ENCODE measurements around the gene GLT8D2. TPM values are rescaled to one million over a fixed set of nuclear protein-coding genes. Genes with fewer than 3 reads are reported as not detected.
"Not testable (repeated sequence)": the region's sequence is repeated elsewhere in the genome, so short reads cannot be mapped to it uniquely, and the experiment has no call there.

GLT8D2 gene
- total RNA-seq, 1 donor from 2014 or later = 40.3 TPM

GRCh38 chr12:104050436-104050835 is 449 bp upstream of the GLT8D2 start:
- no peak for DNase-seq

- DNase-seq = peak; percentile 68
Observed at GRCh38 chr12:104049278-104049902, 597 bp downstream of the GLT8D2 start.

DNA sequence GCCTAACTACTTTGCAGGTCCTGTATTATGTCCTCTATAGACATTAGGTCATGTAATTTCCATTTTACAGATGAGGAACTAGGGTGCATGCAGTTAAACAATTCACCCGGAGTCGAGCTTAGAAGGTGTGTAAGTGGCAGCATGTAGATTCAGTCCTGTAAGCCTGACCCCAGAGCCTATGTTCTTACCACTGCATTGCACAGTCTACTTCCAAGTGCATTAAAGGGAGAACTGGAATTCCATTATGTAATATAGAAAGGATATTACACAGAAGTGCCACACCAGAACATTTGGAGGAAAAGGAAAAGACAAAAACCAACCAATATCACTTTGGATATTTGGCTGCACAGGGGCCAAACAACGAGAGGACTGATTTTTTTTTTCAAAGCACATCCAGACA is 1.2 kb downstream of the GLT8D2 start:
- no peak for DNase-seq

DNA sequence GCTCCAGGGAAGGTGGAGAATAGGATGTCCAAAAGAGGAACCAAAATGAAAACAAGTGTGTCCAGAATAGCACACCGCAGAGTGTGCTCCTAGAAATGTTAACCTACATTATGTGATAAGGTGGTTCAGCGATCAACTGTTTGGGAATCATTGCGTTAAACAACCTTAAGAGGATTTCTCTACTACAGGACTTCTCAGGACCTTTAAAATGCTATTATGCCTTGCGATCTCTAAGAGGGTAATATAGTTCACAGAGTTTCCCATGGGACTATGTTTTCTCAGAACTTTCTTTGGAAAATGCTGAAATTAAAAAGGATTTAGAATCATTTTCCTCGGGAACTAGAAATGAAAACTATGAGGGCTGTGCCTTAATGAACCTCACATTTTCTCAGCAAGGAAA is 1.8 kb downstream of the GLT8D2 start:
- no peak for DNase-seq

DNA sequence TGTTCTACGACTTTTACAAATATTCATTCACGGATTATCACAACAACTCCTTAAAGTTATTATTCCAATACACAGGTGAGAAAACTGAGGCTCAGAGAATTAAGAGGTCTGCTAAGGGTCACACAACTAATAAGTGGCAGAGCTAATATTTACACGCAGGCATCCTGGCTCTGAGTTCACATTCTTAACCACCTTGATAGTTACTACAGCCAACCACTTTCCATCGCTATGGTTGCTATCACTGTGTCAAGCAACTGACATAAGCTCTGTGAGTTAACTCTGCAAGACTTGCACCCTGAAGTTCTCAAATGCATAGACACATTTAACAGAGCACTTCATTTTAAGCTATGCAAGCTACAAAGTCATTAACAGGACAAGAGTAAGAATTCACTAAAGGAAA is 3.7 kb downstream of the GLT8D2 start:
- no peak for DNase-seq

DNA sequence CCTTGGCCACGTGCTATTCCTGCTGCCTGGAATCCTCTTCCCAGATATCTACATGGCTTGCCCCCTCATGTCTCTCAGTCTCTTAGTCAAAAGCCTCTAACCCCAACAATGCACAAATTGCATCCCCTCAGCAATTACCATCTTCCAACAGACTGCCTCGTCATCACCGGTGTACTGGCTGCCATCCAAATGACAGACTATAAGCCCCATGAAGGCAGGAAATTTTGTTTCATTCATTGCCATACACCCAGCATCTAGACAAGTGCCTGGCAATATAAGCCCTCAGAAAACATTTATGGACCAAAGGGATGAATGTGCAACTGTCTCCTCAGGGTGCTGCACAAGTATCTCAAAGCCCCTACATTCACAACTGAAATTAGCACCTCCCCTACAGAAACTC is 5.8 kb downstream of the GLT8D2 start:
- no peak for DNase-seq

DNA sequence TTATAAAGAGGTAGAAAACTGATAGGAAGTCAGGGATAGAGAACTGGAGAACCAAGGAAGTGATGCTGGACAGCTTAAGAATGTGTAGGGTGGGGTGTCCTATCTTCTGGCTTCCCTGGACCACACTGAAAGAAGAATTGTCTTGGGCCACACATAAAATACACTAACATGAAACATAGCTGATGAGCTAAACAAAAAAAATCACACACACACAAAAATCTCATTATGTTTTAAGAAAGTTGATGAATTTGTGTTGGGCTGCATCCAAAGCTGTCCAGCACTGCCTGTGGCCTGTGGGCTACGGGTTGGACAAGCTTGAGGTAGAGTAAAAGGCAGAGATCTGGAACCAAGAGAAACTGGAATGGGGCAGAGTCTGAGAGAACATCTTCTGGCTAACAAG is 7.4 kb downstream of the GLT8D2 start:
- DNase-seq = no peak

DNA sequence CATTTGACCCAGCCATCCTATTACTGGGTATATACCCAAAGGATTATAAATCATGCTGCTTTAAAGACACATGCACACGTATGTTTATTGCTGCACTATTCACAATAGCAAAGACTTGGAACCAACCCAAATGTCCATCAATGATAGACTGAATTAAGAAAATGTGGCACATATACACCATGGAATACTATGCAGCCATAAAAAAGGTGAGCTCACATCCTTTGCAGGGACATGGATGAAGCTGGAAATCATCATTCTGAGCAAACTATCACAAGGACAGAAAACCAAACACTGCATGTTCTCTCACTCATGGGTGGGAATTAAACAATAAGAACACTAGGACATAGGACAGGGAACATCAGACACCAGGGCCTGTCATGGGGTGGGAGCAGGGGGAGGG is 10.2 kb downstream of the GLT8D2 start:
- not testable (repeated sequence) for DNase-seq

DNA sequence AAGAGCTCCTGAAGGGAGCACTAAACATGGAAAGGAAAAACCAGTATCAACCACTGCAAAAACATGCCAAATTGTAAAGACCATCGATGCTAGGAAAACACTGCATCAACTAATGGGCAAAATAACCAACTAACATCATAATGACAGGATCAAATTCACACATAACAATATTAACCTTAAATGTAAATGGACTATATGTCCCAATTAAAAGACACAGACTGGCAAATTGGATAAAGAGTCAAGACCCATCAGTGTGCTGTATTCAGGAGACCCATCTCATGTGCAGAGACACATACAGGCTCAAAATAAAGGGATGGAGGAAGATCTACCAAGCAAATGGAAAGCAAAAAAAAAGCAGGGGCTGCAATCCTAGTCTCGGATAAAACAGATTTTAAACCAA is 13.8 kb downstream of the GLT8D2 start:
- not testable (repeated sequence) for DNase-seq

- not testable (repeated sequence) for DNase-seq
Observed at GRCh38 chr12:104030596-104030995, 19.4 kb downstream of the GLT8D2 start.

- no peak for DNase-seq
Observed at GRCh38 chr12:104026841-104027599, 23.0 kb downstream of the GLT8D2 start.

DNA sequence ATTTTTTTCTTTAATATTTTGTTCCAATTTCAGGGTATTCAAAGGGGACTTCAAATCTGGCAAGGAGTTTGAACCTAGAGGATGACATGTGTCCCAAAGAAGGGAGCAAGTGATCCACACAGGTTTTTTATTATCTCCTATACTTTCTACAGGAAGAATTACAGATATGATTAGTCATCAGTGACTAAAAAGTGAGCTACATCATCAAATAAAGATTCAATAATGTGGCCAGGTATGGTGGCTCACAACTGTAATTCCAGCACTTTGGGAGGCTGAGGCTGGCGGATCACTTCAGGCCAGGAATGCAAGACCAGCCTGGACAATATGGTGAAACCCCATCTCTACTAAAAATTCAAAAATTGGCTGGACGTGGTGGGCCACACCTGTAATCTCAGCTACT is 24.2 kb downstream of the GLT8D2 start:
- no peak for DNase-seq

DNA sequence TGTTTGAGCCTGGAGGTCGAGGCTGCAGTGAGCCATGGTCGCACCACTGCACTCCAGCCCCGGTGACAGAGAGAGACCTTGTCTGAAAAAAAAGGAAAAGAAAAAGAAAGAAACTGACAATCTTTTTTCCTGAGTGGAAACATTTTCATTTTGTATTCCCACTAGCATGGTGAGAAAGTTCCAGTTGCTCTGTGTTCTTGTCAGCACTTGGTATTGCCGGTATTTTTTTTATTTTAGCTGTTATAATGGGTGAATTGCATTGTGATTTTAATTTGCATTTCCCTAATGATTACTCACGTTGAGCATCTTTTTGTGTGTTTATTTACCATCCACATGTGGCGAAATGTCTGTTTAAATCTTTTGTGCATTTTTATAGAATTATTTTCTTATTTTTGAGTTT is 25.6 kb downstream of the GLT8D2 start:
- no peak for DNase-seq

DNA sequence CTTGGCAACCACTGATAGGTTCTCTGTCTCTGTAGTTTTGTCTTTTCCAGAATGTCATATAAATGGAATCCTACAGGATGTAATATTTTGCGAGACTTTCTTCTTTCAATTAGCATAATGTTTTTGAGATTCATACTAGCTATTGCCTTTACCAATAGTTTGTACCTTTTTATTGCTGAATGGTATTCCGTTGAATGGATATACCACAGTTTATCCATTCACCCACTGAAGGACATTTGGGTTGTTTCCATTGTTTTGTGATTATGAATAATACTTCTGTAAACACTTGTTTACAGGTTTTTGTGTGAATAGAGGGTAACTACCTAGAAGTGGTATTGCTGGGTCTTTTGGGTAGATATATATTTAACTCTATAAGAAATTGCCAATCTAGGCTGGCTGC is 26.3 kb downstream of the GLT8D2 start:
- no peak for DNase-seq

DNA sequence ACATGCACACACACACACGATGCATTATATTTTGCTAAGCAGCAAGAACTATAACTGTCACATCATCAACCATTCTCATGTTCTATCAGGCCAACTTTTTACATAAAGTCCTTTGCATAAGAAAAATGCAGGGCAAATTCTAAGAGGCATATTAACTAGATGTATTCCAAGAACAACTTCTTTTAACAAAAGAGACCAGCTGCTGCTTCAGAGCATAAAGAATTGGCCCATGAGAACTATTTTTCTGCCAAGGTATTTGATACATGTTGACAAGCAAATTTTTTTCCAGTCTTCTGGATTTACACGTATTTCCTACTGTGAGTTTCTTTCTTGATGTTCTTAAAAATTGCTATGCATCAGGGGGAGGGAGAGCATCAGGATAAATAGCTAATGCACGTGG is 27.2 kb downstream of the GLT8D2 start:
- peak; percentile 85 for DNase-seq

- DNase-seq = not testable (repeated sequence)
Observed at GRCh38 chr12:104021862-104022261, 28.1 kb downstream of the GLT8D2 start.

GRCh38 chr12:104012331-104012730 is 37.7 kb downstream of the GLT8D2 start:
- peak; percentile 37 for DNase-seq

DNA sequence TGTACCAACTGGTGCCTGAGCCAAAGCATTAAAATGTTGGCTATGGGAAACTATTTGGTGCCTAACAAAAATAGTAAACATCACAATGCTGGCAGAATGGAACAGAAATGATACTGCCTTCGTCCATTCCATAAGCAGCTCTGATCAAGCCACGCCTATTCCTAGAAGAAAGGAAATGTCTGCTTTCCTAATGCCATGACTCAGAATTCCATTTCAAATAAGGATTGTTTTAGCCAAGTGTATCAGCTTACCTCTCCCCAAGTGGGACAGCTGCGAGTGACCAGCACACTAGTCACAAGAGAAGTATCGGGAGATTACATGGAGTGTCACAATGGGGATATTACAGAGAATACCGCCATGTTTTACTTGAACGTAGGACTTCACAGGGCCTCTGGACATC is 38.7 kb downstream of the GLT8D2 start:
- peak; percentile 77 for DNase-seq

DNA sequence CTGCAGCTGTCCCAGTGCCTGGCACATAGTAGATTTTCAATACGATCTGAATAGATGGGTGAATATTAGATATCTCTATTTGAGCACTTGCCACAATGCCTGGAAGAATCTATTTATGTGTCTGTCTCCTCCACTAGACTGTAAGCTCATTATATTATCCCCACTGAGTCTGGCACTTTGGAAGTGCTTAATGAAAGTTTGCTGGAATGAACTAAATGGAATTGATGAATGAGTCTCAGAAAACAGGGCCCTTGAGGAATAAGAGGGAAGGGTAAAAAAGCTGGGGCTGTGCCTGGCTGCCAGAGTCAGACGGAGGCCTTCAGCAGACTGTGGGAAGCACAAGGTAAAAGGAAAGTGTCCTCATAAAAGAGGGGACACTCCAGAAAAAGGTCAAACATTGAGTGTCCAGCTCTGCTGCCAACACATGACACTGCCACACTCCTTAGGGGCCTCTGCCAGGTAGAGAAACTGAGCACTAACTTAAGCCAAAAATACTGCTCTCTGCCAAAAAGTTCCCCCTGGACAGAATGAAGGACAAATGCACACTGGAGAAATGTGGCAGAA is 39.3 kb downstream of the GLT8D2 start:
- no peak for DNase-seq

GRCh38 chr12:104010121-104010520 is 39.9 kb downstream of the GLT8D2 start:
- DNase-seq = no peak

DNA sequence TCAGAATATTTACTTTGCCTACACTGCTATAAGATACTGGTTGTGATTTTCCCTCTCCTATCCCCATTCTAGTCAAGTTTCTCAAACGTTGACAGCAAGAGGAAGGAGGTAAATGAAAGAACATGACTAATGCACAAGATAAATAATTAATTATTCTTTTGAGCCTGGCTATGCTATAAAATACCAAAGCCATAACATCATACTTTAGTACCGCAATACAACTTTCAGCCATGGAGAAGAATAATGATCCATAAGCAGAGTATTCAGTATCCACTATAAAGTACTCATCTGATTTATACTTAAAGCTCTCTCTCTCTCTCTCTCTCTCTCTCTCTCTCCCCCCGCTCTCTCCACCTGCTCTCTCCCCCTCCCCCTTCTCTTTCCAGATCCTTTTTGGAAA is 43.1 kb downstream of the GLT8D2 start:
- DNase-seq = no peak

DNA sequence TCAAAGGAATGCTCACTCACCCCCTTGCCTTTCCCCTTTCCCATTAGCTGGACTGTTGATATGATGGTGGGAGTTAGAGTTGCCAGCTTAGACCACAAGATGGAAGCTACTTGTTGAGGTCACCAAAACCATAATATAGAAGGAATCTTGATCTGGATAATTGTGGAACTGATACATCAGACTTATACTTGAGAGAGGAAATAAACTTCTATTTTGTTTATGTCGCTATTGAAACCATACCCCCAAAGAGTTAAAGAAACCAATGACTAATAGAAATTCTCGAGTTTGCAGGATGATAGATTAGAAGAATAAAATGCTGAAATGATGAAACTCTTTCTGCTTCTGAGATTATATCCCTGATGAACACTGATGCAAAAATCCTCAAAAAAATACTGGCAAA is 46.4 kb downstream of the GLT8D2 start:
- DNase-seq = no peak

DNA sequence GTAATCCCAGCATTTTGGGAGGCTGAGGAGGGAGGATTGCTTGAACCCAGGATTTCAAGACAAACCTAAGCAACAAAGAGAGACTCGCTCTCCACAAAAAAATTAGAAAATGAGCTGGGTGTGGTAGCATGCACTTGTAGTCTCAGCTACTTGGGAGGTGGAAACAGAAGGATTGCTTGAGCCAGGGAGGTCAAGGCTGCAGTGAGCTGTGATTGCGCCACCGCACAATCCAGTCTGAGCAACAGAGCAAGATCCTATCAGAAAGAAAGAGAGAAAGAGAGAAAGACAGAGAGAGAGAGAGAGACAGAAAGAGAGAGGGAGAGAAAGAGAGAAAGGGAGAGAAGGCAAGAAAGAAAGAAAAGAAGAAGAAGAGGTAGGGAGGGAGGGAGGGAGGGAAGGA is 47.3 kb downstream of the GLT8D2 start:
- DNase-seq = no peak

Measured in tongue (tissue), 2 donors.